Measurements from ENCODE around the gene KIF5C.

Gene KIF5C

DNA sequence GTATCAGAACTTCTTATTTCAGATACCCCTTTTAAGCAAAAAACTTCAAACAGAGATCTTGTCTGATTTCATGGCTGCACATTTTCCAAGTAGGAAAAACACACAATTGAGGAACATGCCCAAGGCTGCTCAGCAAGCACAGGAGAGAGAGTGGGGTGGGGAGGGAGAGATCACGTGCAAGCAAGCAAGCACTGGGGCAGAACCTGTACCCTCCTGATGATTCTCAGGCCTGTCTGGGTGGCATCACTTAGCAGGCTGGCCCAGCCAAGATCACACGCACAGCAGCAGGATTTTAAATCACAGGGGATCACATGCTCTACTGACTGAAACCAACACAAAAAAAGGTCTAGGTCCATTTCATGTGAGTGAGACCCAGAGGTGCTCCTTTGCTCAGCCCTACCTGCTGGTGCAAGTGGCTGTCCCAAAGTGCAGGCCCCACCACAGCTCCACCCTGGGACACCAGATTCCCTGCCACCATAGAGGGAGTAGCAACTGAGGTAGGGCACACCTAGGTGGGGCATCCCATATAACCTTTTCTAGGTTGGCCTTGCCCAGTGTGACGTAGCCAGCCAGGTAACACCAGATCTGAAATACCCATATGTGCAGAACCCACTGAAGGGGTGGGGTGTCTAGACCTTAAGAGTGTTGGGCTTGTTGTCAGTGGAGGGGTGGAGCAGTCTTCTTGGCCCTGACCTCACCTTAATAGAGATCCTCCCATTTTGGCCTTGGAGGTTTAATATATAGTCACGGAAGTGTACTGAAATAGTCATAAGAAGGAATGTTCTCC lies 161.7 kb downstream of the KIF5C start:
- Histone ChIP-seq H3K9ac (no peak overlapping the region), H3K27ac (no peak overlapping the region), H3K27me3 (ENCODE audit: control insufficient read depth, insufficient read depth, low read length) (no peaks in the 10 kb centered on the region), H3K4me3 (ENCODE audit: low read depth, low read length) (no peak overlapping the region), H3K79me2 (no peaks in the 10 kb centered on the region), H3K36me3 (ENCODE audit: control insufficient read depth, insufficient read depth, low read length) (no peaks in the 10 kb centered on the region), H3K4me1 (no peaks in the 10 kb centered on the region), H2AFZ (no peak overlapping the region), H3K9me3 (ENCODE audit: control insufficient read depth, low read length) (no peaks in the 10 kb centered on the region), H3K4me2 (ENCODE audit: low read length) (no peak overlapping the region)
- TF ChIP-seq, protein P1, sequence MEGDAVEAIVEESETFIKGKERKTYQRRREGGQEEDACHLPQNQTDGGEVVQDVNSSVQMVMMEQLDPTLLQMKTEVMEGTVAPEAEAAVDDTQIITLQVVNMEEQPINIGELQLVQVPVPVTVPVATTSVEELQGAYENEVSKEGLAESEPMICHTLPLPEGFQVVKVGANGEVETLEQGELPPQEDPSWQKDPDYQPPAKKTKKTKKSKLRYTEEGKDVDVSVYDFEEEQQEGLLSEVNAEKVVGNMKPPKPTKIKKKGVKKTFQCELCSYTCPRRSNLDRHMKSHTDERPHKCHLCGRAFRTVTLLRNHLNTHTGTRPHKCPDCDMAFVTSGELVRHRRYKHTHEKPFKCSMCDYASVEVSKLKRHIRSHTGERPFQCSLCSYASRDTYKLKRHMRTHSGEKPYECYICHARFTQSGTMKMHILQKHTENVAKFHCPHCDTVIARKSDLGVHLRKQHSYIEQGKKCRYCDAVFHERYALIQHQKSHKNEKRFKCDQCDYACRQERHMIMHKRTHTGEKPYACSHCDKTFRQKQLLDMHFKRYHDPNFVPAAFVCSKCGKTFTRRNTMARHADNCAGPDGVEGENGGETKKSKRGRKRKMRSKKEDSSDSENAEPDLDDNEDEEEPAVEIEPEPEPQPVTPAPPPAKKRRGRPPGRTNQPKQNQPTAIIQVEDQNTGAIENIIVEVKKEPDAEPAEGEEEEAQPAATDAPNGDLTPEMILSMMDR (IDR thresholded peaks at IDR 0.05): no peak

DNA sequence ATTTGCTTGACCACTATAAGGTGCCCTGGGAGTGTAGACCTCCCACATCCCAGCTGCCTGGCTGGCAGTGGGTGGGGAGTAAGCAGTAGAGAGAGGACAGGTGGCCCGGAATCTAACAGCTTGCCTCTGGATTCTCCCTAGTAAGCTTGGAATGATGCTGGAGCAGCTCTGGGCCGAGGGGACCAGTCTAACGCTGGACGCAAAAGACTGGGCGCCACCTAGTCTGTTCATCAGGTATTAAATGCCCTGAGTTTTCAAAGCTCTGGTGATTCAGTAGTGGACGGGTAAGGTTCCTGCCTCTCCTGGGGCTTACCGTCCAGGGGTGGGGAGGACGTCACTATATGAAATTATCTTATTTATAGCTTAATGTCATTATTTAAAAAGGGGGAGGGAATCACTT lies 162.8 kb downstream of the KIF5C start:
- peak overlapping the region; percentile 52 for H3K4me3 ChIP-seq (ENCODE audit: low read depth, low read length)
- H3K9ac ChIP-seq: no peak overlapping the region
- no peaks in the 10 kb centered on the region for H3K4me1 ChIP-seq
- no peaks in the 10 kb centered on the region for H3K27me3 ChIP-seq (ENCODE audit: control insufficient read depth, insufficient read depth, low read length)
- no peaks in the 10 kb centered on the region for H3K36me3 ChIP-seq (ENCODE audit: control insufficient read depth, insufficient read depth, low read length)
- H3K79me2 ChIP-seq: no peaks in the 10 kb centered on the region
- peak overlapping the region; percentile 78 for H3K4me2 ChIP-seq (ENCODE audit: low read length)
- no peak overlapping the region for H3K27ac ChIP-seq
- H3K9me3 ChIP-seq (ENCODE audit: control insufficient read depth, low read length): no peaks in the 10 kb centered on the region
- TF ChIP-seq, protein P1 (IDR thresholded peaks at IDR 0.05): peak; percentile 22
- H2AFZ ChIP-seq: peak overlapping the region; percentile 78

DNA sequence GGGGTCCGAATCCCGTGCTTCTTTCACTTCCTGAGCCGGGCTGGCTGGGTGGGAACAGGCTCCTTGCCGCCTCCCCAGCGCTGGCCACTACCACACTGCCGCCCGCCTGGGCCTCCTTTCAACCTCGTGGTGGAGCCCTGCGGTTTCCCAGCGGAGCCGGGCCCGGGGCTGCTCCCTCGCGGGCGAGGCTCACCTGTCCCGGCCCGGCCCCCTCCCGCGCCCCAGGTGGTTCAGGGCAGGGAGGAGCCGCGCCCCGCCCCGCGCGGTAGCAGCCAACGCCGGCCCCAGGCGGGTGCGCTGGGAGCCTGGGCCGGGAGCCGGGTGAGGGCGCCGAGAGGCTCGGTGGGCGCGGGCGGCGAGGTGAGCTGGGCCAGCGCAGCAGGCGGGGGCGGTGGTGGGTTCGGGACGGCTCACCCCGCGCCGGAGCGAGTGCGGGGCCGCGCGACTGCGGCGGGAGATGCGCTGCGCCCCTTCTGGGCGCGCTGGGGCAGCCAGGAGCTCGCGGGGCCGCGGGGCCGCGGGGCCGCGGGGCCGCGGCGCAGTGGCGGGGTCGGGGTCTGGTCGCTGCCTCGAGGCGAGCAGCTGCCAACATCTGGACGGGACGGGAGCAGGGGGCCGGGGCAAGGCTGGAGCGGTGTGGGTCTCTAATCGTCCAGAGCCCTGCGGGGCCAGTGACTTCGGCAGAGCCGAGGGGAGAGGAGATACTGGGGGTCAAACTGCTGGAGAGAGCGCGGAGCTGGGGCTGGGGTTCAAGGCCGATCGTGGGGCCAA lies 163.6 kb downstream of the KIF5C start, which contains the start of gene LYPD6B:
Gene LYPD6B, plus strand, starts transcription at position 258 of the 771 bp plus-strand sequence. CDS start 92,250 bp downstream, outside the sequence.
- Histone ChIP-seq H3K79me2 (no peaks in the 10 kb centered on the region), H3K27me3 (ENCODE audit: control insufficient read depth, insufficient read depth, low read length) (no peaks in the 10 kb centered on the region), H3K4me1 (no peaks in the 10 kb centered on the region), H3K4me2 (ENCODE audit: low read length) (peak within 1 kb of the TSS; percentile 78), H3K27ac (no peak within 1 kb of the TSS), H2AFZ (peak within 1 kb of the TSS; percentile 92), H3K9me3 (ENCODE audit: control insufficient read depth, low read length) (no peaks in the 10 kb centered on the region), H3K4me3 (ENCODE audit: low read depth, low read length) (peak within 1 kb of the TSS; percentile 65), H3K9ac (peak within 1 kb of the TSS; percentile 43), H3K36me3 (ENCODE audit: control insufficient read depth, insufficient read depth, low read length) (no peaks in the 10 kb centered on the region)
- TF ChIP-seq, protein P1 (IDR thresholded peaks at IDR 0.05): no peak

DNA sequence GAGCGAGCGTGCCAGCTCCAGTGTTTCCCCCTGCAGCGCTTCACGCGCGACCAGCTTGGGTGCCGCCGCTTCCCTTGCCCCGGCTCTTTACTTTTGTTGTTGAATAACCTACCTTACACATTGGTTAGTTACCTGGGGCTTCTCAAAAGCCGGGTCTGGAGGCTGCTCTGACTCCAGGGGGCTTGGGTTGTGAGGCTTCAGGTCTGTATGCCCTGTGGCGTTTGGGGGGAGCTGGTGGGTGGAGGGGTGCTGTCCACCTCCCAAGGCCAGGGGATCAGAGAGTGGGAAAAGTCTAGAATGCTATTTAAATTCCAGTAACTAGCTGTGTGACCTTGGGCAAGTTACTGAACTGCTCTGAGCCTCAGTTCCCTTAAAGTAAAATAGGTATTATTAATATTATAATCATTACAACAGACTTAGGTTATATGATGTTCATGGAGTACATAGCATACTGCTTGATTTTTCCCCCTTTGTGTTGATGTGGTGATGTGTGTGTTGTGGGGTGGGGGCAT lies 164.2 kb downstream of the KIF5C start:
- Histone ChIP-seq H3K9me3 (ENCODE audit: control insufficient read depth, low read length) (no peaks in the 10 kb centered on the region), H3K4me3 (ENCODE audit: low read depth, low read length) (peak overlapping the region; percentile 65), H3K79me2 (no peaks in the 10 kb centered on the region), H3K4me2 (ENCODE audit: low read length) (peak overlapping the region; percentile 78), H2AFZ (peak overlapping the region; percentile 92), H3K27ac (no peak overlapping the region), H3K36me3 (ENCODE audit: control insufficient read depth, insufficient read depth, low read length) (no peaks in the 10 kb centered on the region), H3K4me1 (no peaks in the 10 kb centered on the region), H3K9ac (no peak overlapping the region), H3K27me3 (ENCODE audit: control insufficient read depth, insufficient read depth, low read length) (no peaks in the 10 kb centered on the region)
- TF ChIP-seq, protein P1 (IDR thresholded peaks at IDR 0.05): no peak
